ENCODE data around the gene PIGA. TPM values are rescaled to one million over a fixed set of nuclear protein-coding genes. Genes with fewer than 3 reads are reported as not detected.

The PIGA gene
- total RNA-seq, 2 donors from 2014 or later, result 12.6 to 21.6 TPM

- Mint-ChIP-seq H3K9me3 (peaks cover 2% of the 10 kb centered on the region), H3K36me3 (ENCODE audit: low read depth) (peaks cover 26% of the 10 kb centered on the region), H3K4me1 (no peaks in the 10 kb centered on the region), H3K27ac (no peak overlapping the region), H3K27me3 (ENCODE audit: insufficient read depth) (no peaks in the 10 kb centered on the region), H3K4me3 (no peak overlapping the region)
- no peak for DNase-seq
- Histone ChIP-seq H3K27ac (ENCODE audit: low read depth, low read length) (no peak overlapping the region), H3K4me1 (ENCODE audit: control insufficient read depth, insufficient read depth, low read length) (no peaks in the 10 kb centered on the region), H3K4me3 (ENCODE audit: low read length) (no peak overlapping the region), H3K36me3 (ENCODE audit: control insufficient read depth, insufficient read depth, low read length) (peaks cover 37% of the 10 kb centered on the region), H3K9me3 (ENCODE audit: control insufficient read depth, low read length) (no peaks in the 10 kb centered on the region), H3K27me3 (ENCODE audit: control insufficient read depth, insufficient read depth, low read length, poor library complexity, severe bottlenecking) (no peaks in the 10 kb centered on the region), H3K9ac (ENCODE audit: extremely low read depth, low read length, poor library complexity, severe bottlenecking) (no peak overlapping the region)
- TF ChIP-seq, protein P1, sequence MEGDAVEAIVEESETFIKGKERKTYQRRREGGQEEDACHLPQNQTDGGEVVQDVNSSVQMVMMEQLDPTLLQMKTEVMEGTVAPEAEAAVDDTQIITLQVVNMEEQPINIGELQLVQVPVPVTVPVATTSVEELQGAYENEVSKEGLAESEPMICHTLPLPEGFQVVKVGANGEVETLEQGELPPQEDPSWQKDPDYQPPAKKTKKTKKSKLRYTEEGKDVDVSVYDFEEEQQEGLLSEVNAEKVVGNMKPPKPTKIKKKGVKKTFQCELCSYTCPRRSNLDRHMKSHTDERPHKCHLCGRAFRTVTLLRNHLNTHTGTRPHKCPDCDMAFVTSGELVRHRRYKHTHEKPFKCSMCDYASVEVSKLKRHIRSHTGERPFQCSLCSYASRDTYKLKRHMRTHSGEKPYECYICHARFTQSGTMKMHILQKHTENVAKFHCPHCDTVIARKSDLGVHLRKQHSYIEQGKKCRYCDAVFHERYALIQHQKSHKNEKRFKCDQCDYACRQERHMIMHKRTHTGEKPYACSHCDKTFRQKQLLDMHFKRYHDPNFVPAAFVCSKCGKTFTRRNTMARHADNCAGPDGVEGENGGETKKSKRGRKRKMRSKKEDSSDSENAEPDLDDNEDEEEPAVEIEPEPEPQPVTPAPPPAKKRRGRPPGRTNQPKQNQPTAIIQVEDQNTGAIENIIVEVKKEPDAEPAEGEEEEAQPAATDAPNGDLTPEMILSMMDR (conservative IDR thresholded peaks at IDR 0.05), result no peak
- 92% methylated on average over 4 of the region's 4 CpGs; no CpG with 5 or more reads in 1 of the 2 experiments for WGBS, 2 experiments (ENCODE audit: insufficient coverage in 1 of 2, insufficient read length in 1 of 2)
Observed at GRCh38 chrX:15321447-15321846, 13.9 kb downstream of the PIGA start.

DNA sequence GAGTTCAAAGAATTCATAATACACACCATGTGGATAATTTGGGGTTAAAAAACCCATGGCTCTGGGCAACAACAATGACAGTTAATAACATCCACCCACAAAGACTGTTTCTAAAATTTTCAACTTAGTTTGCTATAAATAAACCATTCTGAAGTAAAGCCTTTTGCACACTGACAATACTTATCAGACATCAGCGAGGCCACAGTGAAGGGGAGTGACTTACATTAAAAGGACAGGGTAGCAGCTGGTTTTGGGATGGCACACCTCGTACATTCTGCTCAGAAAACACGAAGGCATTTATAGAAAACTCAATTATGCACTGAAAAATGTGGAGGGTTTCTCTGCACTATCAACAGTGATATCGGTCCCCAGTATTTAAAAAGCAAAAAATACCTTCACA lies 15.0 kb downstream of the PIGA start:
- Mint-ChIP-seq H3K27ac (no peak overlapping the region), H3K4me3 (no peak overlapping the region), H3K4me1 (no peaks in the 10 kb centered on the region), H3K27me3 (ENCODE audit: insufficient read depth) (no peaks in the 10 kb centered on the region), H3K9me3 (peaks cover 2% of the 10 kb centered on the region), H3K36me3 (ENCODE audit: low read depth) (peaks cover 26% of the 10 kb centered on the region)
- DNase-seq, result no peak
- Histone ChIP-seq H3K9me3 (ENCODE audit: control insufficient read depth, low read length) (no peaks in the 10 kb centered on the region), H3K4me1 (ENCODE audit: control insufficient read depth, insufficient read depth, low read length) (no peaks in the 10 kb centered on the region), H3K36me3 (ENCODE audit: control insufficient read depth, insufficient read depth, low read length) (peaks cover 31% of the 10 kb centered on the region), H3K4me3 (ENCODE audit: low read length) (no peak overlapping the region), H3K27me3 (ENCODE audit: control insufficient read depth, insufficient read depth, low read length, poor library complexity, severe bottlenecking) (no peaks in the 10 kb centered on the region), H3K9ac (ENCODE audit: extremely low read depth, low read length, poor library complexity, severe bottlenecking) (no peak overlapping the region), H3K27ac (ENCODE audit: low read depth, low read length) (no peak overlapping the region)
- 92 to 100% methylated on average over 2 to 4 of the region's 4 CpGs for WGBS, 2 experiments (ENCODE audit: insufficient coverage in 1 of 2, insufficient read length in 1 of 2)
- TF ChIP-seq, protein P1 (conservative IDR thresholded peaks at IDR 0.05), result no peak

DNA sequence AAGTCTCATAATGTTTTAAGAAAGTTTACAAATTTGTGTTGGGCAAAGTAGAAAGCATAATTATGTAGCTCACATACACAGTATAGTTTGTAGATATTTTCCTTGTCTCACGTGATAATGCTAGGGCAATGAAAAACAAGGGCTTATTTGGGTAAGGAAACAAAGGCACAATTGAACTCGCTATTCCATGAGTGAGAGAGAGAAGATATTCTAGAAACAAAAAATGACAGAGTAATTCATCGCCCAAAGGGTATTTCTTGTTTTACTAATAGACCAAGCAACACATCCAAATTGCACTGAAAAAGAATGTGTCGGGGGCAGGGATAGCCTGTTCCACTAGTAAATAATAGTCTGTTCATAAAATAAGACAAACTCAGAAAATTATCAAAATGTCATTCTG lies 16.2 kb downstream of the PIGA start:
- Histone ChIP-seq H3K9me3 (ENCODE audit: control insufficient read depth, low read length) (no peaks in the 10 kb centered on the region), H3K36me3 (ENCODE audit: control insufficient read depth, insufficient read depth, low read length) (peaks cover 25% of the 10 kb centered on the region), H3K27ac (ENCODE audit: low read depth, low read length) (no peak overlapping the region), H3K4me3 (ENCODE audit: low read length) (no peak overlapping the region), H3K4me1 (ENCODE audit: control insufficient read depth, insufficient read depth, low read length) (no peaks in the 10 kb centered on the region), H3K27me3 (ENCODE audit: control insufficient read depth, insufficient read depth, low read length, poor library complexity, severe bottlenecking) (no peaks in the 10 kb centered on the region), H3K9ac (ENCODE audit: extremely low read depth, low read length, poor library complexity, severe bottlenecking) (no peak overlapping the region)
- WGBS, 2 experiments (ENCODE audit: insufficient coverage in 1 of 2, insufficient read length in 1 of 2), result 100% methylated on average over 2 of the region's 4 CpGs; no CpG with 5 or more reads in 1 of the 2 experiments
- Mint-ChIP-seq H3K27ac (no peak overlapping the region), H3K36me3 (ENCODE audit: low read depth) (peaks cover 22% of the 10 kb centered on the region), H3K4me3 (no peak overlapping the region), H3K4me1 (no peaks in the 10 kb centered on the region), H3K27me3 (ENCODE audit: insufficient read depth) (no peaks in the 10 kb centered on the region), H3K9me3 (peaks cover 2% of the 10 kb centered on the region)
- TF ChIP-seq, protein P1 (conservative IDR thresholded peaks at IDR 0.05), result no peak
- no peak for DNase-seq

Measured in endodermal cell (in vitro differentiated cells).